ENCODE results near the gene WBP2. TPM values are rescaled to one million over a fixed set of nuclear protein-coding genes. Genes with fewer than 3 reads are reported as not detected.
"Not testable (repeated sequence)": the region's sequence is repeated elsewhere in the genome, so short reads cannot be mapped to it uniquely, and the experiment has no call there.

WBP2 gene
- polyA plus RNA-seq, 10 donors = 46.3 to 57.8 (median 51.4) TPM

DNA sequence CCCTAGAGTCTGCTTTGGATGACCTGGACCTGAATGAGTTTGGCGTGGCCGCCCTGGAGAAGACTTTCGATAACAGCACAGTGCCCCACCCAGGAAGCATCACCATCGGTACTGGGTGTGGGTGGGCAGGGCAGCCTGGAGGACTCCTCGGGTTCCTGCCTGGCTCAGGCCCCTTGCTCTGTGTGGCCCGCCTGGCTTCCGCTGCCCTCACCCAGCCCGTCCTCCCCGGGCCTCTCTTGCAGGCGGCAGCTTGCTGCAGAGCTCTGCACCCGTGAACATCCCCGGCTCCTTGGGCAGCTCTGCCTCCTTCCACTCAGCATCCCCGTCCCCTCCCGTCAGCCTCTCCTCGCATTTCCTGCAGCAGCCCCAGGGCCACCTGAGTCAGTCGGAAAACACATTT, 35.5 kb downstream of the WBP2 start:
- DNase-seq = no peak

DNA sequence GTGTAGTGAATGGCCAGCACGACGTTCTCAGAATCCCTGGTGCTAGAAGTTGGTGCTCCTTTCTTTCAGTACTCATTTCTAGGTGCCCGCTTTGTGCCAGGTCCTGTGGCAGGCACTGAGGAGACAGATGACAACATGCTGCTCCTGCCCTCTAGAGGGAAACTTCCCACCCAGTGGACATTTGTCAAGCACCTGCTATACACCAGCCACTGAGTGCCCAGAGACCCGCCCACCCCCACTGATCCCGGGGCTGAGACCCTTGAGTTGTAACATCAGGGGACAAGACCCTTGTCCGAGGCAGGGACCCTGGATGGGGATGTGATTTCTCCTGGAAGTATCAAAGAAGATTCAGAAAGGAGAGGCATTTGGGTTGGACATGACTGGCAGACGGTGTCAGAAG, 36.0 kb downstream of the WBP2 start:
- DNase-seq = no peak

DNA sequence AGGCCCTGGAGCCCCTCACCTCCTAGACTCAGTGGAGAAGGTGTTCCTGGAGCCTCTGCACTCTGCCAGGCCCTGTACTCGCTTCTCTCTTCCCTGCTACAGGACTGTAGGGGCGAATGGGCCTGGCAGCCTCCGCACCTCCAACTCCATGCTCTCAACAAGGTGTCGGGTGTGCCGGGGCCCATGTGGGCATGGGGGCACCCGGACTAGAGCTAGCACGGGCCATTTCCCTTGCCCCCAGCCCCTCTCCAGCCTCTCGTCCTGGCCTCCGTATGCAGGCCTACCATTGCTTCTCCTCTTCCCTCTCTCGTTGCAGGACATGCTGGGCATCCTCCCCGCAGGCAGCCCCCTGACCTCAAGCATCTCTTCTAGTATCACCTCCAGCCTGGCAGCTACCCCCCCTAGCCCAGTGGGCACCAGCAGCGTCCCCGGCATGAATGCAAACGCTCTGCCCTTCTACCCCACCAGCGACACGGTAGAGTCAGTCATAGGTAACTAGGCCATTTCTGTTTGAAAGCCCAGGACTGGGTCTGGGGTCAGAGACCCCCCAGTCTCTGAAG, 36.7 kb downstream of the WBP2 start:
- DNase-seq = no peak

DNA sequence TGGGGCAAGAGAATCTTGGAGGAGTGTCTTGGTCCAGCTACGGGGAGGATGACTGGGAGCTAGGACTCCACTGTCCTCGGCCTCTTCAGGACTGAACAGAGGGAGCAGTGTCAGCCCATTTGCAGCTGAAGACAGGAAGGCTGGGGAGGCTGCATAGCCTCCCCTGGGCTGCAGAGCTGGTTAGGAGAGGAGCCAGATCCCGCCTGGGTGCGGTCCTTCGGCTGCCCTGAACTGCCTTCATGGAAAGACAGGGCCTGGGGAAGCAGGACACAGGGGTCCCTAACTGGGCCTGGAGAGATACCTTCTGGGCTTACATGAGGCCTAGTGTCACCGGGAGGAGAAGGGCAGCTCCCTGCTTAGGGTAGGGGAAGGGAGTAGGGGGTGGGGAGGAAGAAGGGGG, 37.6 kb downstream of the WBP2 start:
- no peak for DNase-seq

DNA sequence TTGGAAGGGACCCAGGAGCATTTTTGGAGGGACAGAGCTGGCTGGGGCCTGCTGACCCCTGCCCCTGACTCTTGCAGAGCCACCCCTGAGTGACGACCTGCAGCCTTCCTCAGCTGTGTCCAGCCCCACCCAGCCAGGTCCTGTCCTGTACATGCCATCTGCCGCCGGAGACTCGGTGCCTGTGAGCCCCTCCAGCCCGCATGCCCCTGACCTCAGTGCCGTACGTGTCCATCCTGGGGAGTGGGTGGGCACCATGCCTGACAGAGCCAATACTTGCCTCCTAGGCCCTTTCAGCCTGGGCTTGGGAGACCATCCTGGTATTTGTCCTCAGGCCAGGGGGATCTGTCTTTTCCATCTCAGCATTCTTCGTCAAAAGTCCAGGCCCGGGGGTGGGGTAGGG, 38.4 kb downstream of the WBP2 start:
- DNase-seq = no peak

DNA sequence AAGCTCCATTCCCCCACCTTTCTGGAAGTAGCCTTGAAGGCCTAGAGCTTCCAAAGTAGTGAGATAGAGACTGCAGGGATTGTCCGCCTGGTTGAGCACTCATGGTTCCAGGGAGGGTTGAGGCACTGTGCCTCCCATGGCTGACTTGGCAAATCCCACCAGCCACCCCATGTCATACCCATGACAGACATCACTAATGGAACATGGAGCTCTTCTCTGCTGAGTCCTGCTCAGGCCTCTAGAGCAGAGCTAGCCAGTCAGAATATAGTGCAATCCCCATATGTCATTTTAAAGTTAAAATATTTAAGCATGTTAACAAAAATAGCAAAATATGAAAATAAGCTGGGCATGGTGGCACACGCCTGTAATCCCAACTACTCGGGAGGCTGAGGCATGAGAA, 39.7 kb downstream of the WBP2 start:
- DNase-seq = no peak

DNA sequence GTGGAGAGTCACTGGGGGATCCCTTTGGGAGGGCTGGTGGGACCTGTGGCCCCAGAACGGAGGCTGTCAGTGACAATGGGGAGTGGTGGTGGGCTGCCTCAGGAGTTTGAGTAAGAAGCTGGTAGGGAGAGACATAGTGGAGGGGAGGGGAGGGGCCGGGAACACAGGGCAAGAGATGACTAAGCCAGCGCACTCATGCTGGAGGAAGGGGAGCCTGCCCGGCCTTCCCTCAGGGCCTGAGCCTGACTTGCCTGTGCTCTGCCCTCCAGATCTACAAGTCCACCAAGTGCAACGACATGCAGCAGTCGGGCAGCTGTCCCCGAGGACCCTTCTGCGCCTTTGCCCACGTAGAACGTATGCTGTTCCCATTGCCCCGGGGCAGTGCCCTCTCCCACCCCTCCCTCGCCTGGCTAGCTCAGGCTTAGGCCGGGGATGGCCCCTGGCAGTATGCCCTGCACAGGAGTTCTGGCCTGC, 40.2 kb downstream of the WBP2 start:
- DNase-seq = no peak

DNA sequence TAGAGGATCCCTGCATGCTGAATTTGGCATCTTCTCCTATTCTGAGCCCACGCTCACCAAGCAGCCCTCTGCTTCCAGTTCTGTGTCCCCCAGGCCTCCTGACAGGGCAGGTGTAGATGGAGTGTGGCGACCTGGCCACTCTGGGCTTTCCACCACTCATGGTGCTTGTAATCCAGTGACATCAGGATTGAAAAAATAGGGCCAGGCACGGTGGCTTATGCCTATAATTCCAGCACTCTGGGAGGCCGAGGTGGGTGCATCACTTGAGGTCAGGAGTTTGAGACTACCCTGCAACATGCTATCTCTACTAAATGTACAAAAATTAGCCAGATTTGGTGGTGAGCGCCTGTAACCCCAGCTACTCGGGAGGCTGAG, 41.1 kb downstream of the WBP2 start:
- DNase-seq = no peak

DNA sequence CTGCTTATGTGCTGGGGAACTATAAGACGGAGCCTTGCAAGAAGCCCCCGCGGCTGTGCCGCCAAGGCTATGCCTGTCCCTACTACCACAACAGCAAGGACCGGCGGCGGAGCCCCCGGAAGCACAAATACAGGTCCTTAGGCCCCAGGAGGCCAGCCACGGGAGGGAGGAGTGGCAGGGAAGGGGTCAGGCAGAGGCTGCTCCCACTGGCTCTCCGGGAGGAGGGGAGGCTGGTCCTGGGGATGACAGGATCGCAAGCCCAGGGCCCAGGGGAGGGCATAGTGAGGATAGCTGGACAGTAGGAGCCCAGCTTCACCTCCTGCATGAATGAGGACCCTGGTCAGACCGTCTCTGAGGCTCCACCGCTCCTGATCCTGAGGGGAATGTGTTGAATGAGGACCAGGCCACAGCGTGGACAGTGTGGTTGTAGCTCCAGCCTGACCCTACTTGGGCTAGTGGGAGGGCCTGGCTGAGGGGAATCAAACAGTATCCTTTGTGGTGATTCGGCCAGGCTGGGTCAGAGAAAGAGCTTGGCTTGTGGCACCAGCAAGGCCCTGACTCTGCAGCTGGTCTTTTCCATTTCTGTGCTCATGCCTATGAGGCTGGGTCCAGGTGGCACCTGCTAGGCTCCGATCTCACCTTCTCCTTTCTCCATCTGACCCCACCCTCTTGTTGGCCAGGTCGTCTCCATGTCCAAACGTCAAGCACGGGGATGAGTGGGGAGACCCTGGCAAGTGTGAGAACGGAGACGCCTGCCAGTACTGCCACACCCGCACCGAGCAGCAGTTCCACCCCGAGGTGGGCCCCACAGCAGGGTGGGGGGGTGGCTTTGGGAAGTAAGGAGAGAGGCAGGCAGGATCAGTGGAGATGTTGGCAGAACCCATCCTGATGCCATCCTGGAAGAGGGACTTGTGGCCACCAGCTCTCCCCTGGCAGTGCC, 41.8 kb downstream of the WBP2 start:
- DNase-seq = no peak

DNA sequence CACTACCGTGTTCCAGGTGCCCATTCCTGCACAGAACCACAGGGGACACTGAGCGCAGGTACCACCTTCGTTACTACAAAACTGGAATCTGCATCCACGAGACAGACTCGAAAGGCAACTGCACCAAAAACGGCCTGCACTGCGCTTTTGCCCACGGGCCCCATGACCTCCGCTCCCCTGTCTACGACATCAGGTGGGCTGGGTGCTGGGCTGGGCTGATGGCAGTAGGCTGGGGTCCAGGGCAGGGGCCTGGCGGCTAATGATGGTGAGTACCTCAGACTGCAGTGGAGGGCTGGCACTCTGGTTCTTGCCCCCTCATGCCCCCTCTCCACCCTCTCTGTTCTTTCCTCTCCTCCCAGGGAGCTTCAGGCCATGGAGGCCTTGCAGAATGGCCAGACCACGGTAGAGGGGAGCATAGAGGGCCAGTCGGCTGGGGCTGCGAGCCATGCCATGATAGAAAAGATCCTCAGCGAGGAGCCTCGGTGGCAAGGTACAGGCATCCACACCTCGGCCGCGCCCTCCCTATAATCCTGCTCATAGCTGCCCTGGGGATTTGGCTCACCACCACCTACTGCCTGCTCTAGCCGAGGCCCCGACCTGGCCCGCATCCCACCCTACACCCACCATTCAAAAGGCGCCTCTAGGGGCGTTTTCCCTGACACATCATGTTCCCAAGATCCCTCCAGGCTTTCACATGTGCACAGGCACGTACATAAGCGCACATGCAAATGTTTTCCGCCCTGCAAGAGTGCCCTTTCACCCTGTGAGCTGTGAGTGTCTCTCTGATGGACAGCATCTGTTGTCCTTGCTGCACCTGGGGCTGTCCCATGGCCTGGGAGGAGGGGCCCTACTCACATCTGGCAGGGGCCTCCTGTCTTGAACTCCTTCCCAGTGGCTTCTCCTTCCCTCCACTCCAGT, 42.8 kb downstream of the WBP2 start:
- DNase-seq = no peak

DNA sequence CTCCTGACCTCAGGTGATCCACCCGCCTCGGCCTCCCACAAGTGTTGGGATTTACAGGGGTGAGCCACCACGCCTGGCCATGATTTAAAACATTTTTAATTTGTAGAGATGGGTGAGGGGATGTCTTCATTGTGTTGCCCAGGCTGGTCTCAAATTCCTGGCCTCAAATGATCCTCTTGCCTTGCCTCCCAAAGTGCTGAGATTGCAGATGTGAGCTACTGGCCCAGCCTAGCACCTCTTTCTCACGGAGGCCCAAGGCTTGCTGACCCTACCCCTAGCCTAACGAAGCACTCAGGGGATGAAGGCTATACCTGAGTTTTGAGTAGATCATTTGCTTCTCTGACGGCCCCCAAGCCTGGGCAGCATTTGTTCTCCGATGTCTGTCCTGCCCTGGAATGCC, 44.0 kb downstream of the WBP2 start:
- DNase-seq = no peak

DNA sequence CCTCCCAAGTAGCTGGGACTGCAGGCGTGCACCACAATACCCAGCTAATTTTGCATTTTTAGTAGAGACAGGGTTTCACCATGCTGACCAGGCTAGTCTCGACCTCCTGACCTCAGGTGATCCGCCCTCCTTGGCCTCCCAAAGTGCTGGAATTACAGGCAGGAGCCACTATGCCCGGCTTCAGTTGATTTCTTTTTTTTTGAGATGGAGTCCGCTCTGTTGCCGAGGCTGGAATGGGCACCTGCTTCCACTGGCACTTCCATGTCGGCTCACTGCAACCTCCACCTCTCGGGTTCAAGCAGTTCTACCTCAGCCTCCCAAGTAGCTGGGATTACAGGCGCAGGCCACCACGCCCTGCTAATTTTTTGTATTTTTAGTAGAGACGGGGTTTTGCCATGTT, 44.4 kb downstream of the WBP2 start:
- not testable (repeated sequence) for DNase-seq

DNA sequence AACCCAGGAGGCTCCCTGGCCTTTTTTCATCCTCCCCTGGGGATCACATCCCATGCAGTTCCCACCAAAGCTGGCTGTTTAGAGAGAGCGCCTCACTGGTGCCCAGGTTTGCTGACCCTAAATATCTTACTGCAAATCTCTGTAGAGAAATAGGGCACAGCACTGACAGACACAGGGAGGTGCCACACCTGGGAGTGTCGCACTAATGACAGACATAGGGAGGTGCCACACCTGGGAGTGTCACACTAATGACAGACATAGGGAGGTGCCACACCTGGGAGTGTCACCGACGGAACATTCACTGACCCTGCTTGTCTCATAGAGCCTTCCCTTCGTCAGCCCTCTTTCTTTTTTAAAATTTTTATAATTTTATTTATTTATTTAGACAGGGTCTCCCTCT, 44.9 kb downstream of the WBP2 start:
- no peak for DNase-seq

DNA sequence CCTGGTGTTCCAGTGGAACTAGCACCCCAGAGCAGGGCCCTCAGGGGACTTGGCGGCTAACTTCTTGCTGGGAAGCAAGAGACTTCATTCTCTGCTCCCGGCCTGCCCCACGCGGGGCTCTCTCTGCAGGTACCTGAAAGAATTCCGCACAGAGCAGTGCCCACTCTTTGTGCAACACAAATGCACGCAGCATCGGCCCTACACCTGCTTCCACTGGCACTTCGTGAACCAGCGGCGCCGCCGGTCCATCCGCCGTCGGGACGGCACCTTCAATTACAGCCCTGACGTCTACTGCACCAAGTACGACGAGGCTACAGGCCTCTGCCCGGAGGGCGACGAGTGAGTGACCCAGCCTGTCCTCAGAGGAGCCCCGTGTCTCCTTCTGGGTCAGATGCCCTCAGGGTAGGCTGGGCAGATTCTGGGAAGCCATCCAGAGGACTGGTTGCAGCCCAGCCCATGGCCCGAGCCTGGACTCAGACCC, 45.5 kb downstream of the WBP2 start:
- DNase-seq = no peak

DNA sequence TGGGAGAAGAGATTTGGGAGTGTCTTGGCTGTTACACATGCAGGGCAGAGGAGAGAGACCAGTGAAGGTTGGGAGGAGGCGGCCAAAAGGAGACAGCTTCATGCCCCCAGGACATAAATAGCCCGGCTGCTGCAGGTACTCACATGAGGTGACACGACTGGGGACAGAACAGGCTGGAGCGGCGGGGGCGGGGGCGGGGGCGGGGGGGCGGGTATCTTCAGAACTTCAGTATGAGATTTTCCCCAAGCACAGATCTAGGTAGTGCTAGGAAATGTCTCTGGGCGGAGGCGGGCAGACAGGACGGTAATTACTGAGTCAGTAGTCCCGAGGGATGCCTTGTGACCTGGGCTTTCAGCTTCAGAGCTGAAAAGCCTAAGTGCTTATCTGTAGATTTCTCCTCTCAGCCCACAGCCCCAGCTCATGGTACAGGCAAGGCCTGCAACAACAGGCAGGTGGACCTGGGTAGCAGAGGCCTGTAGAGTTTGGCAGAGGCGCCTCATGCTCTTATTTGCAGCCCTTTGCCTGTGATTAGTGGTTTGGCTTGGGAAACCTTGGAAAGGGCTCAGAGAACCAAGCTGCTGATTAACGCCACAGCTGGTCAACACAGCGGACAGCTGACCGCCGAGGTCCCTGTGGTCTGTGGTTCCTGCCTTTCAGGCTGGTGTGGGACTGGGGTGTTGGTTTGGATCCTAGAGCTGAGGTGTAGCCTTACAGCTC, 46.1 kb downstream of the WBP2 start:
- DNase-seq = peak in 1 of 3 donors; percentile 50

DNA sequence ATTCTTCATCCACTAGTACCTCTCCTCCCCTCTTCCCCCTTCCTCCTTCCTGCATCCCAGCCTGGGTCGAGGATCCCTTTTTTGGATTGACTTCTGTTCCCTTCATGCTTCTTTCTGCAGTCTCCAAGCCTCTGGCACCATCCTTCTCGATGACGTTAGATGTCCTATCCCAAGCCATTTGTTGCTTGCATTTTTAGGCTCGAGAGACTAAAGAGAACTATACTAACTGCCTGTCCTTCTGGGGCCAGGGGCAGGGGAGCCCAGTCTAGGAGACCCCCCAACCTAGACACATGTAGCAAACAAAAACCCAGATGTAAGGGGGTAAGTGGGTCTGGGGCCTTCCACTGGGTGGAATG, 46.6 kb downstream of the WBP2 start:
- DNase-seq = no peak

DNA sequence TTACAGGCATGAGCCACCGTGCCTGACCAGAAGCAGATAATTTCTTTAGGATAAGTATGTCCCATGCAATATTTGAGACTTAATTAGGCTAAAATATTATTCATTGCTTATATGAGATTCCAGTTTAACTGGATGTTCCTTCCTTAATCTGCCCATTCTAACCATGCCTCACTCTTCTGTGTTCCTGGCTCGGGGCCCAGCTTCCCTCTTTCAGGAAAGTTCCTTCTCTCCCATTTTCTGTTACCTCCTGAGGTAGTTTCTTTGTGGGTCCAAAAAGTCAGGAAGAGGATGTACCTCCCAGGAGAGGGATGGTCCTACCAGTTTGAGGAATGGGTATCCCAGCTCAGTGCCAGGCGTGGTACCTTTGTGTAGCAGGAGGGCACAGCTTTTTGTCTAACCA, 47.3 kb downstream of the WBP2 start:
- DNase-seq = no peak

DNA sequence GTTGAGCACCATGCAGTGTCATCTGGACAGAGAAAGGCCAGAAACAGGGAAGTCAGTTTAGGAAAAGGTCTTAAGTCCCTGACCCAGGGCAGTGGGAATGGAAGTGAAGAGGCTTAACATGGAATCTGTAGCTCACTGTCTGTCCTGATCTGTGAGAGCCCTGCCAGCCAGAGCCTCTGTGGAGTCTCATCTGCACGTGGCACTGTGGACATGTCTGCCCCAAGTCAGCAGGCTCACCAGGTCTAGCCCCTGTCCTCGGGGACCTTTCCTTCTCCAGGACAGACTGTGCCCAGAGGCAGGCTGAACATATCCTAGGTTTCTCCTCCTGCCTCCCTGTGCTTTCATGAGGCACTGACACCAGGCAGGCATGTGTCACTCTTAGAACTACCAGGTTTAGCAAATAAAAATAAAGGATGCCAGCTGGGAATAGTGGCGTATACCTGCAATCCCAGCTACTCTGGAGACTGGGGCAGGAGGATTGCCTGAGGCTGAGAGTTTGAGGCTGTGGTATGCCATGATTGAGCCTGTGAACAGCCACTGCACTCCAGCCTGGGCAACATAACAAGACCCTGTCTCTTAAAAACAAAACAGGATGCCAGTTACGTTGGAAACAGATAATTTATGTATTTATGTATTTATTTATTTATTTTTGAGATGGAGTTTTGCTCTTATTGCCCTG, 48.2 kb downstream of the WBP2 start:
- no peak for DNase-seq

DNA sequence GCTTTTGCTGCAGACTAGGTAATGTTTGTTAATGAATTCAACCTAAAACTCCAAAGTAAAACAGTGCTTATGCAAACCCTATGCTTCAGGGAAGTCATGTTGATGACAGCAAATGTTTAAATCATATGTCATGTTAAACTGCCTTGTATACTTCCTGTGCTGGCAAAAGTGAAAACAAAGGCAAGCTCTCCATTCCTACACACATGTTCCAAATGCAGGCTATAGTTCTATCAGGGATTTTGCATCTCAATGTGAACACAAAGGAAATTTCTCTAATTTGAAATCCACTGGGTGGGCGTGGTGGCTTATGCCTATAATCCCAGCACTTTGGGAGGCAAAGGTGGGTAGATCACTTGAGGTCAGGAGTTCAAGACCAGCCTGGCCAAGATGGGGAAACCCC, 51.3 kb downstream of the WBP2 start:
- no peak for DNase-seq

DNA sequence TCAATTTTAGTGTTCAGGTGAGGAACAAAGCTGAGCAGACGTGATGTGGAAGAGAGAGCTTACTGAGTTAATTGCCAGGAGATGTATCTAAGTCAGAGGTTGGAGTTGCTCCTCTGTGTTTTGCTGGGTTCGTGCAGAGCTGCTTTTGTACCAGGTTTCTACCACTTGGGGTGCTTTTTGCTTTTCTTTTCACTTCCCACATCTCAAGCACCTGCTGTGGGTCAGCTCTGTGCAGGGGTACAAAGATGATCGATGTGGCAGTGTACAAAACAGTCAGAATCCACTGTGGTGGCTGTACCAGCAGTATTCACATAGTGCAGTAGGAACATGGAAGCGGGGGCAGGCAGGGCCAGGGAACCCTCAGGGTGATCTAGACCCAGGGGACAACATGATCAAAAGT, 55.7 kb downstream of the WBP2 start:
- no peak for DNase-seq

Measured in muscle of back (tissue), 11 donors.